LNCaP clone FGC (cell line): ENCODE measurements around the gene SLC24A4.

Experiments
- DNase-seq: peaks from one replicate; pipeline ENCODE4 v3.0.0-alpha.2; 2011; ENCODE audit warnings: low read depth
- H3K4me3 ChIP-seq: 2 replicates; pipeline ENCODE4 v1.5.1; 2011; ENCODE audit warnings: mild to moderate bottlenecking, low read depth, low read length, control low read depth
- CTCF ChIP-seq: IDR thresholded peaks from 2 replicates; pipeline ENCODE4 v1.5.1; 2012; ENCODE audit warnings: mild to moderate bottlenecking; ENCODE audit not compliant: control insufficient read depth, insufficient read depth; ENCODE audit errors: extremely low read depth

SLC24A4 gene

GRCh38 chr14:92282669-92283068 lies 40.3 kb upstream of the SLC24A4 start:
- TF ChIP-seq CTCF: no peak
- DNase-seq: no peak
- no peak overlapping the region for H3K4me3 ChIP-seq

- no peak for DNase-seq
- no peak overlapping the region for H3K4me3 ChIP-seq
- TF ChIP-seq CTCF: no peak
Observed at GRCh38 chr14:92285311-92285710, 37.7 kb upstream of the SLC24A4 start.

GRCh38 chr14:92287987-92288386 lies 35.0 kb upstream of the SLC24A4 start:
- no peak overlapping the region for H3K4me3 ChIP-seq
- no peak for DNase-seq
- no peak for TF ChIP-seq CTCF

- H3K4me3 ChIP-seq: no peak overlapping the region
- DNase-seq: no peak
- no peak for TF ChIP-seq CTCF
Observed at GRCh38 chr14:92288994-92289660, 33.8 kb upstream of the SLC24A4 start.

- no peak for DNase-seq
- H3K4me3 ChIP-seq: no peak overlapping the region
- no peak for TF ChIP-seq CTCF
Observed at GRCh38 chr14:92292673-92293072, 30.3 kb upstream of the SLC24A4 start.

- no peak overlapping the region for H3K4me3 ChIP-seq
- TF ChIP-seq CTCF: no peak
Observed at GRCh38 chr14:92294506-92294905, 28.5 kb upstream of the SLC24A4 start.

More at GRCh38 chr14:92294506-92294905, 28.5 kb upstream of the SLC24A4 start:
- no peak for DNase-seq
